Colonic mucosa (tissue), 4 donors: Measurements from ENCODE around the gene PDCD4. TPM values are rescaled to one million over a fixed set of nuclear protein-coding genes. Genes with fewer than 3 reads are reported as not detected.
A peak's percentile ranks its signal among the peaks of the same experiment; 100 is the strongest.

ENCODE experiments used
- DNase-seq: peaks from one replicate; pipeline ENCODE4 v3.0.0-alpha.2; 2020
- H3K27ac ChIP-seq: fragments of 200-600 bp; one replicate; pipeline ENCODE4 v1.8.0; 2021
- H3K27me3 ChIP-seq: fragments of 200-600 bp; one replicate; pipeline ENCODE4 v1.8.0; 2021
- H3K36me3 ChIP-seq: fragments of 200-600 bp; one replicate; pipeline ENCODE4 v1.8.0; 2021
- H3K4me1 ChIP-seq: fragments of 200-600 bp; one replicate; pipeline ENCODE4 v1.8.0; 2021; ENCODE audit warnings: mild to moderate bottlenecking
- H3K4me3 ChIP-seq: fragments of 200-600 bp; one replicate; pipeline ENCODE4 v1.8.0; 2021
- H3K9ac ChIP-seq, 2 donors: one replicate each; pipeline ENCODE4 v1.7.0; 2013; ENCODE audit warnings: control low read depth in 2 of 2, low read depth in 2 of 2, low read length in 2 of 2
- H3K9me3 ChIP-seq: fragments of 200-600 bp; one replicate; pipeline ENCODE4 v1.8.0; 2021
- CTCF ChIP-seq: fragments of 200-600 bp; IDR thresholded peaks from one replicate; pipeline ENCODE4 v1.8.0; 2022; ENCODE audit warnings: antibody characterized with exemption, mild to moderate bottlenecking
- intact Hi-C: fragments of 100-400 bp; cut with DNase I; formaldehyde crosslinking; loops from one replicate; pipeline ENCODE4 v1.14.1; 2022
- total RNA-seq, 2 donors: library from RNA; stranded (reverse); fragmentation: NEBNext Ultra II Directional in 1 of 2; extraction: Animal tissue kit (Norgen Biotek cat#: 25700) in 1 of 2; gene quantifications; one replicate each; pipeline ENCODE4 v1.2.1, GENCODE V29; 2021
- donor health status: healthy.
- donor health status: DM: no; HTN: no; CAD: no.
- donor health status: DM: no; HTN: no; CAD: no.

PDCD4 gene
- total RNA-seq, 2 donors from 2014 or later = 397 to 463 TPM

- Histone ChIP-seq H3K9ac (no peak overlapping the region), H3K4me3 (no peak overlapping the region), H3K9me3 (no peaks in the 10 kb centered on the region), H3K27ac (no peak overlapping the region), H3K36me3 (no peaks in the 10 kb centered on the region), H3K4me1 (no peaks in the 10 kb centered on the region), H3K27me3 (no peaks in the 10 kb centered on the region)
- TF ChIP-seq CTCF = no peak
- intact Hi-C loops = no loop called here
- no peak for DNase-seq
Observed at GRCh38 chr10:110833234-110833940, 38.3 kb upstream of the PDCD4 start.

GRCh38 chr10:110833941-110834628 lies 37.6 kb upstream of the PDCD4 start:
- H3K27me3 ChIP-seq = no peaks in the 10 kb centered on the region
- H3K9me3 ChIP-seq = no peaks in the 10 kb centered on the region
- H3K9ac ChIP-seq = peak overlapping the region in 1 of 2 donors; percentile 54
- H3K36me3 ChIP-seq = no peaks in the 10 kb centered on the region
- no peak for TF ChIP-seq CTCF
- H3K4me3 ChIP-seq = no peak overlapping the region
- no peak for DNase-seq
- H3K4me1 ChIP-seq = no peaks in the 10 kb centered on the region
- intact Hi-C loops = no loop called here
- no peak overlapping the region for H3K27ac ChIP-seq

- H3K4me3 ChIP-seq = no peak overlapping the region
- no peaks in the 10 kb centered on the region for H3K4me1 ChIP-seq
- no peak for TF ChIP-seq CTCF
- no peak overlapping the region for H3K27ac ChIP-seq
- H3K27me3 ChIP-seq = no peaks in the 10 kb centered on the region
- H3K36me3 ChIP-seq = no peaks in the 10 kb centered on the region
- intact Hi-C loops = no loop called here
- DNase-seq = peak; percentile 44
- no peaks in the 10 kb centered on the region for H3K9me3 ChIP-seq
- H3K9ac ChIP-seq = peak overlapping the region; percentile 14 to 54
Observed at GRCh38 chr10:110834629-110835301, 37.0 kb upstream of the PDCD4 start.

- H3K27ac ChIP-seq = no peak overlapping the region
- H3K4me3 ChIP-seq = no peak overlapping the region
- no peaks in the 10 kb centered on the region for H3K36me3 ChIP-seq
- intact Hi-C loops = no loop called here
- H3K9ac ChIP-seq = peak overlapping the region in 1 of 2 donors; percentile 7
- H3K4me1 ChIP-seq = no peaks in the 10 kb centered on the region
- no peak for TF ChIP-seq CTCF
- no peaks in the 10 kb centered on the region for H3K9me3 ChIP-seq
- no peak for DNase-seq
- H3K27me3 ChIP-seq = no peaks in the 10 kb centered on the region
Observed at GRCh38 chr10:110835841-110836240, 35.9 kb upstream of the PDCD4 start.

GRCh38 chr10:110836706-110837105 lies 35.0 kb upstream of the PDCD4 start:
- DNase-seq = no peak
- Histone ChIP-seq H3K27ac (peak overlapping the region; percentile 78), H3K9ac (peak overlapping the region in 1 of 2 donors; percentile 58), H3K27me3 (no peaks in the 10 kb centered on the region), H3K36me3 (no peaks in the 10 kb centered on the region), H3K9me3 (no peaks in the 10 kb centered on the region), H3K4me3 (no peak overlapping the region), H3K4me1 (peaks cover 5% of the 10 kb centered on the region)
- intact Hi-C loops = no loop called here
- TF ChIP-seq CTCF = no peak
